ENCODE measurements around the gene TMTC2.

- TF ChIP-seq, protein P1, sequence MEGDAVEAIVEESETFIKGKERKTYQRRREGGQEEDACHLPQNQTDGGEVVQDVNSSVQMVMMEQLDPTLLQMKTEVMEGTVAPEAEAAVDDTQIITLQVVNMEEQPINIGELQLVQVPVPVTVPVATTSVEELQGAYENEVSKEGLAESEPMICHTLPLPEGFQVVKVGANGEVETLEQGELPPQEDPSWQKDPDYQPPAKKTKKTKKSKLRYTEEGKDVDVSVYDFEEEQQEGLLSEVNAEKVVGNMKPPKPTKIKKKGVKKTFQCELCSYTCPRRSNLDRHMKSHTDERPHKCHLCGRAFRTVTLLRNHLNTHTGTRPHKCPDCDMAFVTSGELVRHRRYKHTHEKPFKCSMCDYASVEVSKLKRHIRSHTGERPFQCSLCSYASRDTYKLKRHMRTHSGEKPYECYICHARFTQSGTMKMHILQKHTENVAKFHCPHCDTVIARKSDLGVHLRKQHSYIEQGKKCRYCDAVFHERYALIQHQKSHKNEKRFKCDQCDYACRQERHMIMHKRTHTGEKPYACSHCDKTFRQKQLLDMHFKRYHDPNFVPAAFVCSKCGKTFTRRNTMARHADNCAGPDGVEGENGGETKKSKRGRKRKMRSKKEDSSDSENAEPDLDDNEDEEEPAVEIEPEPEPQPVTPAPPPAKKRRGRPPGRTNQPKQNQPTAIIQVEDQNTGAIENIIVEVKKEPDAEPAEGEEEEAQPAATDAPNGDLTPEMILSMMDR (IDR thresholded peaks at IDR 0.05), result no peak
- no peak for TF ChIP-seq POLR2A (IDR thresholded peaks at IDR 0.05)
Observed at GRCh38 chr12:82745063-82745674, 58.5 kb downstream of the TMTC2 start.

All from adrenal gland (tissue), 5 donors.